Measurements from ENCODE around the gene RHAG.

GRCh38 chr6:49646130-49646824, 9.6 kb upstream of the RHAG start:
- TF ChIP-seq CTCF (IDR thresholded peaks at IDR 0.05 in 8 of 11, conservative IDR thresholded peaks at IDR 0.05 in 3 of 11) (no peak), POLR2AphosphoS5 (IDR thresholded peaks at IDR 0.05) (no peak)

Measured in spleen (tissue), 7 donors.